IPS-20b (cell line): ENCODE results near the gene ARHGAP29.

Experiments used
- H3K27ac ChIP-seq: one replicate; pipeline ENCODE4 v1.5.1; 2013; ENCODE audit warnings: low read length
- H3K27me3 ChIP-seq: 2 replicates; pipeline ENCODE4 v1.6.1; 2013; ENCODE audit warnings: mild to moderate bottlenecking, low read length, inconsistent platforms; ENCODE audit not compliant: insufficient read depth
- H3K36me3 ChIP-seq: 2 replicates; pipeline ENCODE4 v1.6.1; 2013; ENCODE audit warnings: low read depth, mild to moderate bottlenecking, inconsistent platforms, low read length, moderate library complexity; ENCODE audit not compliant: insufficient read depth
- H3K4me1 ChIP-seq: 2 replicates; pipeline ENCODE4 v1.6.1; 2013; ENCODE audit warnings: mild to moderate bottlenecking, control low read depth, inconsistent platforms, low read length, moderate library complexity; ENCODE audit not compliant: insufficient read depth
- H3K4me3 ChIP-seq: 2 replicates; pipeline ENCODE4 v1.5.1; 2013; ENCODE audit warnings: mild to moderate bottlenecking, low read length, inconsistent platforms
- H3K9ac ChIP-seq: 2 replicates; pipeline ENCODE4 v1.6.1; 2013; ENCODE audit warnings: low read depth, mild to moderate bottlenecking, inconsistent platforms, low read length, moderate library complexity
- H3K9me3 ChIP-seq: 2 replicates; pipeline ENCODE4 v1.6.1; 2013; ENCODE audit warnings: mild to moderate bottlenecking, low read depth, low read length, inconsistent platforms; ENCODE audit not compliant: insufficient read depth

The ARHGAP29 gene

GRCh38 chr1:94125551-94126514 lies 111.6 kb downstream of the ARHGAP29 start:
- H3K27ac ChIP-seq = no peak overlapping the region

GRCh38 chr1:94124538-94124937 lies 112.8 kb downstream of the ARHGAP29 start:
- H3K27ac ChIP-seq = no peak overlapping the region
- no peaks in the 10 kb centered on the region for H3K9me3 ChIP-seq
- H3K36me3 ChIP-seq = no peaks in the 10 kb centered on the region
- no peak overlapping the region for H3K4me3 ChIP-seq
- H3K9ac ChIP-seq = no peak overlapping the region
- peaks cover 15% of the 10 kb centered on the region for H3K4me1 ChIP-seq
- H3K27me3 ChIP-seq = 0 out of 2 replicates have a peak, but pooled peaks cover 3% of the 10 kb centered on the region

More at GRCh38 chr1:94125551-94126514, 111.6 kb downstream of the ARHGAP29 start:
- H3K4me1 ChIP-seq = peaks cover 6% of the 10 kb centered on the region; the same call in 1 of the 2 replicates
- H3K36me3 ChIP-seq = no peaks in the 10 kb centered on the region
- H3K9ac ChIP-seq = no peak overlapping the region
- H3K27me3 ChIP-seq = no peaks in the 10 kb centered on the region
- no peak overlapping the region for H3K4me3 ChIP-seq
- no peaks in the 10 kb centered on the region for H3K9me3 ChIP-seq

- Histone ChIP-seq H3K4me1 (peaks cover 23% of the 10 kb centered on the region), H3K27me3 (peaks cover 10% of the 10 kb centered on the region; the same call in 1 of the 2 replicates), H3K36me3 (no peaks in the 10 kb centered on the region), H3K9me3 (no peaks in the 10 kb centered on the region), H3K27ac (no peak overlapping the region), H3K9ac (no peak overlapping the region), H3K4me3 (no peak overlapping the region)
These were observed 115.0 kb downstream of the ARHGAP29 start for GRCh38 chr1:94122201-94122970.
